ENCODE results near the gene PTPRC.

PTPRC gene

DNA sequence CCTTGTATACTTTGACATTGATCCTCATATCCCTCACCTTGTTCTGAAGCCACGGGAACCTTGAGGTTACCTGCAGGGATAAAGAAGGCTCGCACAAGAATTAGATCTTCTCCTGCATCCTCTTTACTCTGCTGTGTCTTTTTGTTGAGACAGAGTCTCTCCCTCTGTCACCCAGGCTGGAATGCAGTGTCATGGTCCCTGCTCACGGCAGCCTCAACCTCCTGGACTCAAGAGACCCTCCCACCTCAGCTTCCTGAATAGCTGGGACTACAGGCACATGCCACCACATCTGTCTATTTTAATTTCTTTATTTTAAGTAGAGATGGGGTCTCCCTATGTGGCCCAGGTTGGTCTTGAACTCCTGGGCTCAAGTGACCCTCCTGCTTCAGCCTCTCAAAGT lies 134.7 kb downstream of the PTPRC start:
- no peak for TF ChIP-seq CTCF (IDR thresholded peaks at IDR 0.05; ENCODE audit: extremely low read depth, missing control alignments)
- no peak for DNase-seq (ENCODE audit: low spot score)

GRCh38 chr1:198774421-198774820 lies 135.6 kb downstream of the PTPRC start:
- DNase-seq (ENCODE audit: low spot score): no peak
- TF ChIP-seq CTCF (IDR thresholded peaks at IDR 0.05; ENCODE audit: extremely low read depth, missing control alignments): no peak

- DNase-seq (ENCODE audit: low spot score): no peak
- no peak for TF ChIP-seq CTCF (IDR thresholded peaks at IDR 0.05; ENCODE audit: extremely low read depth, missing control alignments)
These were observed 136.8 kb downstream of the PTPRC start for GRCh38 chr1:198775606-198776005.

- no peak for TF ChIP-seq CTCF (IDR thresholded peaks at IDR 0.05; ENCODE audit: extremely low read depth, missing control alignments)
- no peak for DNase-seq (ENCODE audit: low spot score)
These were observed 137.8 kb downstream of the PTPRC start for GRCh38 chr1:198776602-198777029.

DNA sequence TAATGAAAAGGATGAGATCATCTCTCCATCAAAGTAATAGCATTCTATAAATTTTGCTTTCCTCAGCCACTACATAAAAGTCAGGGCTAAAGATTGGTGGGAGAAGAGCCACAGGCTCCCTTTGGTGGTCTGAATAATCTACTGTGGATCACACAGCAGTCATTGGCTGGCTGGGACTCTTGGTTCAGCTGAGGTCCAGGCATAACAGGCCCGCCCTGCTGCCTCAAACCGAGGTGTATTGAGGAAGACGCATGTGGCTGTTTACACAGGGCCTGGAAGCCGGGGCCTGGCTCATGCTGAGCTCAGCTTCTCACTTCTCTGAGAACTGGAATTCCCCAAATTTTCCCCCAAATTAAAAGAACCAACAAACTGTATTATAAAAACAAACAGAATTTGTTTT lies 139.2 kb downstream of the PTPRC start:
- DNase-seq (ENCODE audit: low spot score): no peak
- no peak for TF ChIP-seq CTCF (IDR thresholded peaks at IDR 0.05; ENCODE audit: extremely low read depth, missing control alignments)

GRCh38 chr1:198780376-198780775 lies 141.5 kb downstream of the PTPRC start:
- no peak for DNase-seq (ENCODE audit: low spot score)
- TF ChIP-seq CTCF (IDR thresholded peaks at IDR 0.05; ENCODE audit: extremely low read depth, missing control alignments): no peak

DNA sequence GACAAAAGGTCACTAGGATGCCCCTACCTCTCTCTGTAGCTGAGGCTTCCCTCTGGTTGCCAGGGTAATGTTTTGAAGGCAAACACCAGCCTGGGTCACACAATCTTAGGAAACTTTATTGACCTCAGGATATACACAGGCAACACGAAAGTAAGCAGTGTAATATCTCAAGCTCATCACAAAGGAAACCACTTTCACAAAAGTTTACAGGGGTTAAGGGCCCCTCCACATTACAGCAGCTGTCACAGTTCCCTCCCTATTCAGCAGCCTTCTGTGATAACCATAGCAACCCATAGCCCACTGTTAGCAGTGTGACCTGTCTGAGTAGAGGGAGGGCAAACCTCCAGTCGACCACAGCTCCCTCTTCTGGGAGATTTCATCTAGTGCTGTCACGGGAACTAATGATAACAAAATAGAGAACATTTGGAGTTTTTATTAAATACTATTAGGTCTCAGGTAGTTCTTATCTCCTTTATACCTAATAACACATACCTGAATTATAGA lies 149.8 kb downstream of the PTPRC start:
- peak; percentile 37 for TF ChIP-seq CTCF (IDR thresholded peaks at IDR 0.05; ENCODE audit: extremely low read depth, missing control alignments)
- DNase-seq (ENCODE audit: low spot score): peak; percentile 22

Data from GM20000 (cell line).